Left colon (tissue), 2 donors: Measurements from ENCODE around the gene ADAMTS2. TPM values are rescaled to one million over a fixed set of nuclear protein-coding genes. Genes with fewer than 3 reads are reported as not detected.

Source experiments
- ATAC-seq: fragments of 200-7000 bp; cut with Tn5 transposase; one replicate; pipeline ENCODE4 v1.9.1; 2020; ENCODE audit warnings: mild to moderate bottlenecking, moderate library complexity
- DNase-seq, 2 donors: peaks; one replicate each; pipeline ENCODE4 v3.0.0-alpha.2; 2020
- intact Hi-C, 2 donors: fragments of 100-400 bp; cut with DNase I in 1 of 2; cut with micrococcal nuclease in 1 of 2; formaldehyde crosslinking; loops; one replicate each; pipeline versions ENCODE4 v1.11.2 to v1.14.0; 2022; cut with DNase I, micrococcal nuclease
- total RNA-seq, 2 donors: library from RNA; stranded (reverse); fragmentation: NEBNext Ultra II Directional; extraction: Animal tissue kit (Norgen Biotek cat#: 25700); gene quantifications; one replicate each; pipeline ENCODE4 v1.2.1, GENCODE V29; 2021
- donor health status: DM: no; HTN: no; CAD: no.
- donor health status: DM: yes; HTN: yes; CAD: no.

Gene ADAMTS2
- total RNA-seq, 2 donors from 2014 or later: 2.6 to 4.4 TPM

- DNase-seq: no peak
- no peak for ATAC-seq
- intact Hi-C loops: no loop called here
Observed at GRCh38 chr5:179187681-179188575, 157.3 kb downstream of the ADAMTS2 start.

DNA sequence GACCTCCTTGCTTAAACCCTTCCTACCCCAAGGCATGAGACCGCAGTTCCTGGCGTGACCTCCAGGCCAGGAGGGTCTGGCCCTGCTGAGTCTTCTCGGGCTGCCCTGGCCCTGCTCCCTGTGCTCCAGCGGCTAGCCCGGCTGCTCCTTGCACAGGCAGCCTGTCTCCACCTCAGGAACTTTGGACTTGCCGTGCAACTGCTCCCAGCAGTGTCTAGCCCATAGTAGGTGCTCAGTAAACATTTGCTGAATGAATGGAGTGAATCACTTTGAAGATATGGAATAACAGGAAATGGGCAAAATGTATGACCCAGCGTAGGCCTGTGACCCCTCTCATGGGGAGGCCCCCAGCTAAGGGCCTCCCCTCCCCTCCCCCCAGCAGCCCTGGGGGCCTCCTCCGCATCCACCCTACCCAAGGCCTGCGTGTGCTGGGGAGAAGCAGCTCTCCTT, 158.0 kb downstream of the ADAMTS2 start:
- intact Hi-C loops: no loop called here
- ATAC-seq (no peak), DNase-seq (no peak)

- ATAC-seq: no peak
- DNase-seq: no peak
- intact Hi-C loops: no loop called here
Observed at GRCh38 chr5:179186801-179187200, 158.5 kb downstream of the ADAMTS2 start.

GRCh38 chr5:179185941-179186411, 159.3 kb downstream of the ADAMTS2 start:
- no peak for DNase-seq
- intact Hi-C loops: no loop called here

DNA sequence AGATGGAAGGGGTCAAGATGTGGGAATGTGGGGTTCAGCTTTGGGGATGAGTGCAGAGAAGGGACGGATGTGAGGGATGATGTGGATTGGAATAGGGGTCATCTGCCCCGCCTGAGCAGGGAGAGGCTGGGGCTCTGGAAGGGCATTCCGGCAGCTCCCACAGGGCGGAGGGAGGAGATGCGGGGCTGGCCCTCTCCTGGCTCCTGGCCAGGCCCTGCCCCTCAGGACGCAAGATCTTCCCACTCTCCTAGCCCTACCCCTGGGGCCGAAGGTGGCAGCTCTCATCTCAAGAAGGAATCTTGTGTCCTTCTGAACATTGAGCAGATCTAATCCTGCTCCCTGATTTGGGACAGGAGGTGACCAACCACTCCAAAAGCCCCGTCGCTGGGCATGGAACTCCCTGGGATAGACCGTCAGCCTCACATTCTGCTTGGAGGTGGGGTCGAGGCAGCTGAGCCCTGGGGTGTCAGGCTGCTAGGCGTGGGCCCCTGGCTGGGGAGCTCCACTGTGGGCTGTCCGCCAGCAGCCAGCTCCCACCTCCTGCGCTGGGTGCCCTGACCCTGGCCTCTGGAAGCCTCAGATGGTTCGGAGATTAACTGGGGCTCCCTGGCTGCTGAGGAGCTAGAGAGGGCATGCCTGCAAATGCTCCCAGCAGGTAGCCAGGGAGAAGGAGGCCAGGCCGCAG, 159.9 kb downstream of the ADAMTS2 start:
- no peak for ATAC-seq

More at GRCh38 chr5:179185941-179186411, 159.3 kb downstream of the ADAMTS2 start:
- no peak for ATAC-seq

GRCh38 chr5:179184521-179185050, 160.7 kb downstream of the ADAMTS2 start:
- intact Hi-C loops: no loop called here
- no peak for DNase-seq

More for the DNA sequence above, 159.9 kb downstream of the ADAMTS2 start:
- intact Hi-C loops: no loop called here
- DNase-seq: no peak

DNA sequence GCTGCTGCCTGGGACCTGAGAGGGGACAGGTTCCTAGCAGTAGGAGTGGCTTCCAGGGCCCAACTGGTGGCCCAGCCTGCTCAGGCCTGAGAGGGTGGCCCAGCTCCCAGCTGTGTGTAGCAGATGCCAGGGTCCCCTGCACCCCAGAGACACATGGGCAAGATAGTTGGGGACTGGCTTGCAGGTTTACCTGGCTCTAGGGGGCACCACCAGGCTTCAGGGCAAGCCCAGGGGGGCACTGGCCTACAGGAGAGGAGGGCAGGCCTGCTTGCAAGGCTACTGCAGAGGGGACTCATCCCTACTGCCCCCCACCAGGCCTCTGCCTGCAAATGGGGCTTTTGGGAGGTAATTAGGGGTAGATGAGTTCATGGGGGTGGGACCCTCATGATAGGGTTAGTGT, 161.8 kb downstream of the ADAMTS2 start:
- no peak for DNase-seq
- intact Hi-C loops: no loop called here
- no peak for ATAC-seq

More at GRCh38 chr5:179184521-179185050, 160.7 kb downstream of the ADAMTS2 start:
- no peak for ATAC-seq

- intact Hi-C loops: no loop called here
- ATAC-seq: no peak
- no peak for DNase-seq
Observed at GRCh38 chr5:179182601-179183000, 162.7 kb downstream of the ADAMTS2 start.

DNA sequence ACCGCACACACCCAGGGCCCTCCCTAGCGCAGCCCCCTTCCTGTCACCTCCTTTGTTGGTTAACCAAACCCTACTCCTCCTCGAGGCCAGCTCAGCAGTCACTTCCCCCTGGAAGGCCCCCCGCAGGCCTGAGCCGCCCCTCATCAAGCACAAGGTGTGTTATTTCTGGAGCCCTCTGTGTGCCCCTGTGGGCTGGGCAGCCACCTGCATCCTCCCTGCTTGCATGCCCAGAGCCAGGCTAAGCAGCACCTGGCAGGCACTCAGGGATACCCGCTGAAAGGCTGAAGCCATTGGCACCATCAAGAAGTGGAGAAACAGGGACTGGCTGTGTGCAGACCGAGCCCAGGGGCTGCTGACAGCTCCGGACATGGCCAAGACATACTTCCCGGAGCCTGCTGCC, 163.3 kb downstream of the ADAMTS2 start:
- no peak for DNase-seq
- ATAC-seq: no peak
- intact Hi-C loops: no loop called here

GRCh38 chr5:179180921-179181645, 164.2 kb downstream of the ADAMTS2 start:
- ATAC-seq: no peak
- intact Hi-C loops: no loop called here
- no peak for DNase-seq

DNA sequence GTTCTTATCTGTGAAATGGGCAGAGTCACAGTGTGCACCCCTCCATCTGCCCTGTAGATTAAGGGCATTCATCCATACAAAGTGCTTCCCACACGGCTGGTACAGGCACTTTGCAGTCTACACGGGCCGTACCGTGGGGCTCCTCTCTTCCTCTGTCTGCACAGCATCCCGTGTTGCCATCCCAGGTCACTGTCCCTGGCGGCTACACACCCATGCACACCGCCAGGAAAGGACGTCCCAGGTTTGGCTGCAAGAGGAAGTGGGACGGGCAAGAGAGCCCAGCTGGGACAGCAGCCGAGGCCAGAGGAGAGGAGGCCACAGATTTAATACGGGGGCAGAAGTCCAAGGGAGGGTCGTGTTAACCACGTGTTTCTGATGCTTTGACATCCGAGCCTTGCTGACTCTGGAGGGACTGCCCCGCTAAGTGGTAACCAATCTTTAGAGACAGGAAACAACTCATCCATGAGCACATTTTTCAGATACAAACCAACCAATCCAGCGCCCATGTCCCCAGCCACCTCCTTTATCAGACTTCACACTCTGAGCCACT, 165.1 kb downstream of the ADAMTS2 start:
- ATAC-seq: no peak
- DNase-seq: no peak
- intact Hi-C loops: no loop called here

- no peak for DNase-seq
- intact Hi-C loops: no loop called here
- ATAC-seq: no peak
Observed at GRCh38 chr5:179177711-179178575, 167.3 kb downstream of the ADAMTS2 start.

GRCh38 chr5:179176571-179177230, 168.6 kb downstream of the ADAMTS2 start:
- DNase-seq (no peak), ATAC-seq (no peak)
- intact Hi-C loops: no loop called here

DNA sequence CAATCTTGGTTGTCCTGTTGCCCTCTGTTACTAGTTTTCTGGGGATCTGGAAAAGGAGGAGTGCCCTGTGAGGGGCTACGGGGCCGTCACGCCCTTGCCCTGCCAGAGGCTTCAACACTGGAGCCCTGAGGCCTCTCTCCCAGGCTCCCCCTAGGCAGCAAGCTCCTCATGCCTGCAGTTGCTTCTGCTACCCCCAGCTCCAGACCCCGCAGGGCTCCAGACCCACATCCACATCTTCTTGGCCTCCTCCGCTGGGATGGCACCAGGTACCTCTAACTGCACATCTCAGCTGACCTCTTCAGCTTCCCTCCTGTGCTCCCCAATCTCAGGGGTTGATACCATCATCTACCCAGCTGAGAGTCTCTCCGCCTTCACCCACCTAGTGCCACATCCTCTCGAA, 169.1 kb downstream of the ADAMTS2 start:
- intact Hi-C loops: no loop called here
- DNase-seq: no peak
- ATAC-seq: no peak

DNA sequence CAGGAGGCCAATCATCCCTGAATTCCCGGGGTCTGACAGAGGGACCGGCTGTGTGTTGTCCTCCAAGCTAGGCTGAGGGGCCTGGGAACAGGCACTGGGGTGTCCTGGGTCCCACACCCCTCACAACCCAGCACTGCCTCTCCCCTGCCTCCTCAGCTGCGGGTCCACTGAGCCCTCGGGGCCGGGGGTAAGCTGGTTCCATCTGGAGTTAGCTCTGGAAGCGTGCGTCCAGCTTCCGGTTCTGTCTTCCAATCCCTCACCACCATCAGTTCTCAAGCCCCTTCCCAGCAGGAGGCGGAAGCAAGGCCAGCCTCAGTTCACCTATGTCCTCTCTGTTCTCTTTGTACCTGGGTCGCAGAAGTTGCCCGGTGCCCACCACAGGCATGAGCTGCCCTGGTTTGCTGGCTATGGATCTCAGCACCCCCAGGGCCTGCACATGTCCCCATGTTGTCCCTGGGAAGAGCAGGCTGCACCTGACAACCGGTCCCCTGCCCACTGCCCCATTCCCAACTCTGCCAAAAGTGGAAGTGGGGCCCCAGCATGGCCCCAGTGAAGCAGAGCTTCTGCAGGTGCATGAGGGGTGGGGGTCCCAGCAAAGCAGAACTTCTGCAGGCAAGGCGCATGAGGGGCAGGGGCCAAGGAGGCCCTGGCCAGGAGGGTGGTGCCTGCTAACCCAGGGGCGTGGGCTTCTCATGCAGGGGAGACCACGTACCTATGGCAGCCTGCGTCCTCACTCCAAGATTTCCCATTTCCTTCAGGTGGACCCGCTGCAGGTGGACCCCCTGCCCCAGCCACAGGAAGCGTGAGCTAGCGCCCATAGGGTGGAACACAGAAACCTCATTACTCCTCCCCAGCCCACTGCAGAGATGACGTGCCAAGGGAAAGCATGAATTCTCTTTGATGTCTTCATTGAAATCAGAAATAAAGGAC, 173.2 kb downstream of the ADAMTS2 start:
- intact Hi-C loops: no loop called here
- no peak for DNase-seq

GRCh38 chr5:179171251-179171815, 173.9 kb downstream of the ADAMTS2 start:
- DNase-seq: no peak
- intact Hi-C loops: no loop called here
- ATAC-seq: no peak

More for the DNA sequence above, 173.2 kb downstream of the ADAMTS2 start:
- no peak for ATAC-seq
